ENCODE data around the gene ZFP69.

- TF ChIP-seq, protein P1, sequence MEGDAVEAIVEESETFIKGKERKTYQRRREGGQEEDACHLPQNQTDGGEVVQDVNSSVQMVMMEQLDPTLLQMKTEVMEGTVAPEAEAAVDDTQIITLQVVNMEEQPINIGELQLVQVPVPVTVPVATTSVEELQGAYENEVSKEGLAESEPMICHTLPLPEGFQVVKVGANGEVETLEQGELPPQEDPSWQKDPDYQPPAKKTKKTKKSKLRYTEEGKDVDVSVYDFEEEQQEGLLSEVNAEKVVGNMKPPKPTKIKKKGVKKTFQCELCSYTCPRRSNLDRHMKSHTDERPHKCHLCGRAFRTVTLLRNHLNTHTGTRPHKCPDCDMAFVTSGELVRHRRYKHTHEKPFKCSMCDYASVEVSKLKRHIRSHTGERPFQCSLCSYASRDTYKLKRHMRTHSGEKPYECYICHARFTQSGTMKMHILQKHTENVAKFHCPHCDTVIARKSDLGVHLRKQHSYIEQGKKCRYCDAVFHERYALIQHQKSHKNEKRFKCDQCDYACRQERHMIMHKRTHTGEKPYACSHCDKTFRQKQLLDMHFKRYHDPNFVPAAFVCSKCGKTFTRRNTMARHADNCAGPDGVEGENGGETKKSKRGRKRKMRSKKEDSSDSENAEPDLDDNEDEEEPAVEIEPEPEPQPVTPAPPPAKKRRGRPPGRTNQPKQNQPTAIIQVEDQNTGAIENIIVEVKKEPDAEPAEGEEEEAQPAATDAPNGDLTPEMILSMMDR (conservative IDR thresholded peaks at IDR 0.05; ENCODE audit: low read depth, low read length), result no peak
- no peak for TF ChIP-seq EZH2 (IDR thresholded peaks at IDR 0.05; ENCODE audit: low read length, unreplicated experiment)
These were observed 45.7 kb upstream of the ZFP69 start for GRCh38 chr1:40431385-40431784.
